ENCODE data around the gene AAMDC.
"Not testable (repeated sequence)": the region's sequence is repeated elsewhere in the genome, so short reads cannot be mapped to it uniquely, and the experiment has no call there.

The AAMDC gene

DNA sequence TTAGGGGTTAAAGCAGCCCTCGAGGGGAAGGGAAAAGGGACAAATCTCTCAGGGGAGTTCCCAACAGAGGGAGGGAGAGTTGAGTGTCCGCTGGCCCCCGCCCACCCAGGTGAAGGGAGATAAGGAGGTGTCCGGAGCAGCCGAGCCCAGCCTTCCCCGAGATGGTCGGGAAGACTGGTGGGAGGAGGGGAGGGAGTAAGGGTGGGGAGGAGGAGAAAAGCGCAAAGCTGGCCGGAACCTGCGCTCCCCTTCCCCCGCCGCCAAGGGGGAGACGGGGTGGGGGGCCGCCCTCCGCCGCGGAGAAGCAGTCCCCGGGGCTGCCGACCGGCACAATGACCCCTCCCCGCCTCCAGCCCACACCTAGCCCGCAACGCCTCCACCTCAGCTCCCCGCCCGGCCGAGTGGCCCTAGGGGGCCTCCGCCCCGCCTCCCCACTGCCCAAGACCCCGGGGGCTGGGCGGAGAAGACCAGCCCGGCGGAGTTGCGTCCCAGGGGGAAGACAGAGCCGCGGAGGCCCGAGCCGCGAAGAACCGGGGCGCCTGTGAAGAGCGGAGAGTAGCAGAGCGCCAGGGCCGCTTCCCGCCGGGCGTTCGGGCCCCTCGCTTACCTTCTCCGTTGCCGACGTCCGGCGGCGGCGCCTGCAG, 901 bp upstream of the AAMDC start:
- DNase-seq (ENCODE audit: low spot score) = peak; percentile 40
- TF ChIP-seq, protein P1, sequence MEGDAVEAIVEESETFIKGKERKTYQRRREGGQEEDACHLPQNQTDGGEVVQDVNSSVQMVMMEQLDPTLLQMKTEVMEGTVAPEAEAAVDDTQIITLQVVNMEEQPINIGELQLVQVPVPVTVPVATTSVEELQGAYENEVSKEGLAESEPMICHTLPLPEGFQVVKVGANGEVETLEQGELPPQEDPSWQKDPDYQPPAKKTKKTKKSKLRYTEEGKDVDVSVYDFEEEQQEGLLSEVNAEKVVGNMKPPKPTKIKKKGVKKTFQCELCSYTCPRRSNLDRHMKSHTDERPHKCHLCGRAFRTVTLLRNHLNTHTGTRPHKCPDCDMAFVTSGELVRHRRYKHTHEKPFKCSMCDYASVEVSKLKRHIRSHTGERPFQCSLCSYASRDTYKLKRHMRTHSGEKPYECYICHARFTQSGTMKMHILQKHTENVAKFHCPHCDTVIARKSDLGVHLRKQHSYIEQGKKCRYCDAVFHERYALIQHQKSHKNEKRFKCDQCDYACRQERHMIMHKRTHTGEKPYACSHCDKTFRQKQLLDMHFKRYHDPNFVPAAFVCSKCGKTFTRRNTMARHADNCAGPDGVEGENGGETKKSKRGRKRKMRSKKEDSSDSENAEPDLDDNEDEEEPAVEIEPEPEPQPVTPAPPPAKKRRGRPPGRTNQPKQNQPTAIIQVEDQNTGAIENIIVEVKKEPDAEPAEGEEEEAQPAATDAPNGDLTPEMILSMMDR (IDR thresholded peaks at IDR 0.05; ENCODE audit: extremely low read depth, missing control alignments) = no peak

DNA sequence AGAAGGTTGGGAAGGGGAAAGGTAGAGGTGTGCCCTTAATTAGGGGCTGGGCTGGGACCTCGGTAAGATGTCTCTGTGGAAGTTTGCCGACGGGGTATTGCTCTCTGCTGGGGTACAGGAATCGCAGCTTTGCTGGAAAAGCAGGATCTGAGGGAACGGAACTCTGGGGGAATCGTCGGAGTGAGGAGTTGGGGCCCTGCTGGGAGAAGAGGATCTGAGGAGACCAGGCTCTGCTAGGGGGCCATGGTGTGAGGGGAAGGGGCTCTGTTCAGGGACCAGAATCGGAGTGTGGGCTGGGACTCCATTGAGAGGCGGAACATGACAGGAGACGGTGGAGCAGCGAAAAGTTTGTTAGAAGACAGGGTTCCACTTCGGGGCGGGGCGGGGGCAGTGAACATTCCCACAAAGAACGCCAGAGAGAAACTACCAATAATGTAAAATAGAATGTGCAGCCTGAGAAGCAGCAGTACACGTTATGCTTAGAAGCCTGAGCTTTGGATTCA, 456 bp downstream of the AAMDC start:
- DNase-seq (ENCODE audit: low spot score) = peak; percentile 22
- TF ChIP-seq, protein P1 (IDR thresholded peaks at IDR 0.05; ENCODE audit: extremely low read depth, missing control alignments) = no peak

DNA sequence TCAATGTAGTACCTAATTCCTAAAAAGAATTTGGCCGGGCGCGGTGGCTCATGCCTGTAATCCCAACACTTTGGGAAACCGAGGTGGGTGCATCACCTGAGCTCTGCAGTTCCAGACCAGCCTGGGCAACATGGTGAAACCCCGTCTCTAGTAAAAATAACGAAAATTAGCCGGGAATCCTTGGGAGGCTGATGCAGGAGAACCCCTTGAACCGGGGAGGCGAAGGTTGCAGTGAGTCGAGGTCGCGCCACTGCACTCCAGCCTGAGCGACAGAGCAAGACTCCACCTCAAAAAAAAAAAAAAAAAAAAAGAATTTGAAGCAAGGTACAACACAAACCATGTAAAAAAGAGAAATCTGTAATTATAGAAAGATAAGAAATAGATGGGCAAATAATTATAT, 1.2 kb downstream of the AAMDC start:
- DNase-seq (ENCODE audit: low spot score) = not testable (repeated sequence)

DNA sequence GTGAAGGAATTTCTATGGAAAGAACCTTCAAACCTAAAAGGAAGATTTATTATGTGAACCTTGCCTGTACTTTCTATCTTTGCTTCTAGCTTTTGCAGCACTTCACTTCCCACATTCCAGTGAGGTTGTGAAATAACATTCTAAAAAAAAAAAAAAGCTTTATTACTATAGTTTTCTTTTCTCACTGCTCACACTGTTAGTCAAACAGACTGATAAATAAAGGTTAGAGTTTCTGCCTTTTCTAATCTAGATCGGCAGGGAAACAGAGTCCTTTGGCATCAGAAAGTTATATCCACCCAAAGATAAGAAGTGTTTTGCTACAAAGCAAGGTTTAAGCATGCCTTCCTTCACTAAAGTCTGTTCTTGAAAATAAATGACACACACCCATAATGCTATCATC, 2.8 kb downstream of the AAMDC start:
- DNase-seq (ENCODE audit: low spot score) = no peak
- TF ChIP-seq, protein P1 (IDR thresholded peaks at IDR 0.05; ENCODE audit: extremely low read depth, missing control alignments) = no peak

DNA sequence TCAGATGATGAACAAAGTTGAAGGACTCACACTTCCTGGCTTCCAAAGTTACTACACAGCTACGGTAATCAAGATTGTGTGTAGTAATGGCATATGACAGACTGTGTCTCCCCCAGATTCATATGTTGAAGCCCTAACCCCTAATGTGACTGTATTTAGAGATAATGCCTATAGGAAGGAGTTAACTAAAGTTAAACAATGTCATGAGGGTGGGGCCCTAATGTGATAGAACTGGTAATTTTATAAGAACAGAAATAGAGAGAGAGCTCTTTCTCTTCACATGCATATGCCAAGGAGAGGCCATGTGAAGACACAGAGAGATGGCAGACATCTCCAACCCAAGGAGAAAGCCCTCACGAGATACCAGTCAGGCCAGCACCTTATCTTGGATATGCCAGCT, 8.0 kb downstream of the AAMDC start:
- TF ChIP-seq, protein P1 (IDR thresholded peaks at IDR 0.05; ENCODE audit: extremely low read depth, missing control alignments) = no peak

DNA sequence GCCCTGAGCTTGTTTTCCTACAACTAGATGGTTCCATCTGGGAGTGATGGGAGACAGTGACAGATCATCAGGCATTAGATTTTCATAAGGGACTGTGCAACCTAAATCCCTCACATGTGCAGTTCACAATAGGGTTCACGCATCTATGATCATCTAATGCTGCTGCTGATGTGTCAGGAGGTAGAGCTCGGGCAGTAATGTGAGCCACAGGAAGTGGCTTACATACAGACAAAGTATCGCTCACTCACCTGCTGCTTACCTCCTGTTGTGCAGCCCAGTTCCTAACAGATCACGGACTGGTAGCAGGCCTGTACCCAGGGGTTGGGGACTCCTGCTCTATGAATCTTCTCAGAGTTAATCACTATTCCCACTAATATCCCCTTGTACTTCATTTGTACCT, 12.4 kb downstream of the AAMDC start:
- DNase-seq (ENCODE audit: low spot score) = no peak
- TF ChIP-seq, protein P1 (IDR thresholded peaks at IDR 0.05; ENCODE audit: extremely low read depth, missing control alignments) = no peak

More for the DNA sequence above, 8.0 kb downstream of the AAMDC start:
- DNase-seq (ENCODE audit: low spot score) = no peak

DNA sequence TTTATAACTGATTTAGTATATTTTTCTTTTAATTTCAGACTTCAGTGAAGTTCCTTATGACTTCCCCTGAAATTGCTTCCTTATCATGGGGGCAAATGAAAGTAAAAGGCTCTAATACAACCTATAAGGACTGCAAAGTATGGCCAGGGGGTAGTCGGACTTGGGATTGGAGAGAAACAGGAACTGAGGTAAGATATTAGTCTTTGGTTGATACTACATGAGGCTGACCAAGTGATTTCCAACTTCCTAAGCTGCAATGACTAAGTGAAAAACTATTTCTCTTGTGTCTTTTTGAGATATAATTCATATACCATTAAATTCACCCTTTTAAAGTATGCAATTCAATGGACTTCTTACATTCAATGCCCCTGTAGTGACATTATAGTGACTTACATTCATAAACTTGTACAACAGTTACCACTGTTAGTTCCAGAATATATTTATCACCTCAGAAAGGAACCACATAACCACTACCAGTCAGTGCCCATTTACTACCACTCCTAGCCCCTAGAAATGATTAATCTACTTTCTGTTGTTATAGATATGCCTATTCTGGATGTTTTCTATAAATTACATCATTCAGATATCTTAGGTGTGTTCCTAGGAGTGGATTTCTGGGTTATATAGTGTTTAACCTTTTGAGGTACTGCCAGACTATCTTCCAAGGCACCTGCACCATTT, 21.6 kb downstream of the AAMDC start:
- no peak for DNase-seq (ENCODE audit: low spot score)
- TF ChIP-seq, protein P1 (IDR thresholded peaks at IDR 0.05; ENCODE audit: extremely low read depth, missing control alignments) = no peak

DNA sequence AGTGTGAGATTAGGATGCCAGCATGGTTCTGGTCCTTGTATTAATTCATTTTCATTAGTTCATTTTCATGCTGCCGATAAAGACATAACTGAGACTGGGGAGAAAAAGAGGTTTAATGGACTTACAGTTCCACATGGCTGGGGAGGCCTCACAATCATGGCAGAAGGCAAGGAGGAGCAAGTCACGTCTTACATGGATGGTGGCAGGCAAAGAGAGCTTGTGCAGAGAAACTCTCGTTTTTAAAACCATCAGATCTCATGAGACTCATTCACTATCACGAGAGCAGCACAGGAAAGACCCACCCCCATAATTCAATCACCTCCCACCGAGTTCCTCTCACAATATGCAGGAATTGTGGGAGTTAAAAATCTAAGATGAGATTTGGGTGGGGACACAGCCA, 22.8 kb downstream of the AAMDC start:
- not testable (repeated sequence) for DNase-seq (ENCODE audit: low spot score)

Measured in GM20000 (cell line).